ENCODE results near the gene USF1.

Gene USF1

GRCh38 chr1:161045736-161046604 is at the start of gene USF1:
Gene USF1, minus strand, starts transcription at chr1:161045977. Its CDS starts 2,702 bp downstream, at chr1:161043275.
- DNase-seq (ENCODE audit: low read depth) = peak; percentile 97

GRCh38 chr1:161095230-161095629 is 49.5 kb upstream of the USF1 start:
- DNase-seq (ENCODE audit: low read depth) = no peak

- no peak for DNase-seq (ENCODE audit: low read depth)
Measured at GRCh38 chr1:161094481-161094880, 48.7 kb upstream of the USF1 start.

GRCh38 chr1:161092621-161093028 is 46.8 kb upstream of the USF1 start:
- peak; percentile 66 for DNase-seq (ENCODE audit: low read depth)

- DNase-seq (ENCODE audit: low read depth) = no peak
Measured at GRCh38 chr1:161091796-161092507, 46.2 kb upstream of the USF1 start.

GRCh38 chr1:161091093-161091492 is 45.3 kb upstream of the USF1 start:
- DNase-seq (ENCODE audit: low read depth) = no peak

GRCh38 chr1:161090617-161091016 is 44.8 kb upstream of the USF1 start:
- DNase-seq (ENCODE audit: low read depth) = no peak

- DNase-seq (ENCODE audit: low read depth) = no peak
Measured at GRCh38 chr1:161089938-161090337, 44.2 kb upstream of the USF1 start.

- no peak for DNase-seq (ENCODE audit: low read depth)
Measured at GRCh38 chr1:161089251-161089924, 43.6 kb upstream of the USF1 start, which contains the start of gene NECTIN4. Gene NECTIN4, minus strand, starts transcription at chr1:161089558. Its CDS starts 262 bp downstream, at chr1:161089296.

GRCh38 chr1:161088587-161089110 is 42.9 kb upstream of the USF1 start:
- peak; percentile 70 for DNase-seq (ENCODE audit: low read depth)

GRCh38 chr1:161086457-161086856 is 40.7 kb upstream of the USF1 start:
- DNase-seq (ENCODE audit: low read depth) = no peak

GRCh38 chr1:161085165-161085564 is 39.4 kb upstream of the USF1 start:
- DNase-seq (ENCODE audit: low read depth) = peak; percentile 47

- no peak for DNase-seq (ENCODE audit: low read depth)
Measured at GRCh38 chr1:161084597-161084988, 38.8 kb upstream of the USF1 start.

- DNase-seq (ENCODE audit: low read depth) = peak; percentile 49
Measured at GRCh38 chr1:161083748-161084596, 38.2 kb upstream of the USF1 start.

GRCh38 chr1:161082996-161083747 is 37.4 kb upstream of the USF1 start:
- peak; percentile 97 for DNase-seq (ENCODE audit: low read depth)

- DNase-seq (ENCODE audit: low read depth) = no peak
Measured at GRCh38 chr1:161082483-161082882, 36.7 kb upstream of the USF1 start.

GRCh38 chr1:161081519-161081918 is 35.7 kb upstream of the USF1 start:
- no peak for DNase-seq (ENCODE audit: low read depth)

- no peak for DNase-seq (ENCODE audit: low read depth)
Measured at GRCh38 chr1:161080441-161081405, 34.9 kb upstream of the USF1 start.

- DNase-seq (ENCODE audit: low read depth) = no peak
Measured at GRCh38 chr1:161079436-161080110, 33.8 kb upstream of the USF1 start.

Measured in iris pigment epithelial cell (primary cell).